Stimulated activated CD8-positive, alpha-beta memory T cell treated with anti-CD3 and anti-CD28 coated beads, Interleukin-7, amount 100 ng/mL, for 24 hours (primary cell): ENCODE data around the gene SEPTIN10.

ENCODE experiments used
- DNase-seq: peaks from one replicate; pipeline ENCODE4 v3.0.0-alpha.2; 2020; ENCODE audit warnings: low read depth

Gene SEPTIN10

GRCh38 chr2:109521233-109522062, 92.3 kb downstream of the SEPTIN10 start:
- DNase-seq = no peak

- DNase-seq = no peak
Observed at GRCh38 chr2:109519513-109519912, 94.3 kb downstream of the SEPTIN10 start.

- no peak for DNase-seq
Observed at GRCh38 chr2:109517118-109517889, 96.5 kb downstream of the SEPTIN10 start.

- no peak for DNase-seq
Observed at GRCh38 chr2:109516445-109517117, 97.2 kb downstream of the SEPTIN10 start.

- no peak for DNase-seq
Observed at GRCh38 chr2:109514857-109515256, 98.9 kb downstream of the SEPTIN10 start.

GRCh38 chr2:109513749-109514588, 99.8 kb downstream of the SEPTIN10 start:
- DNase-seq = no peak

GRCh38 chr2:109513230-109513629, 100.5 kb downstream of the SEPTIN10 start:
- no peak for DNase-seq

GRCh38 chr2:109512076-109512475, 101.7 kb downstream of the SEPTIN10 start:
- DNase-seq = no peak

- no peak for DNase-seq
Observed at GRCh38 chr2:109511168-109511567, 102.6 kb downstream of the SEPTIN10 start.

GRCh38 chr2:109510136-109511028, 103.4 kb downstream of the SEPTIN10 start:
- DNase-seq = peak; percentile 63

- DNase-seq = no peak
Observed at GRCh38 chr2:109508556-109508955, 105.2 kb downstream of the SEPTIN10 start.

- DNase-seq = no peak
Observed at GRCh38 chr2:109507828-109508227, 105.9 kb downstream of the SEPTIN10 start.

- DNase-seq = no peak
Observed at GRCh38 chr2:109507217-109507616, 106.5 kb downstream of the SEPTIN10 start.

GRCh38 chr2:109503191-109503590, 110.6 kb downstream of the SEPTIN10 start:
- DNase-seq = no peak

- DNase-seq = no peak
Observed at GRCh38 chr2:109501461-109501860, 112.3 kb downstream of the SEPTIN10 start.

- no peak for DNase-seq
Observed at GRCh38 chr2:109500910-109501309, 112.9 kb downstream of the SEPTIN10 start.

GRCh38 chr2:109499566-109499965, 114.2 kb downstream of the SEPTIN10 start:
- no peak for DNase-seq

GRCh38 chr2:109498906-109499305, 114.9 kb downstream of the SEPTIN10 start:
- DNase-seq = no peak

- DNase-seq = no peak
Observed at GRCh38 chr2:109497911-109498870, 115.6 kb downstream of the SEPTIN10 start.

- DNase-seq = no peak
Observed at GRCh38 chr2:109497463-109497862, 116.3 kb downstream of the SEPTIN10 start.
